Karpas-422 (cell line): Measurements from ENCODE around the gene DUSP22. TPM values are rescaled to one million over a fixed set of nuclear protein-coding genes. Genes with fewer than 3 reads are reported as not detected.

Experiments used
- DNase-seq: peaks from one replicate; pipeline ENCODE4 v3.0.0-alpha.2; 2015
- H2AFZ ChIP-seq: fragments of 200-600 bp; sonication (generic); 2 replicates; pipeline ENCODE4 v1.6.1; 2014; ENCODE audit warnings: antibody characterized with exemption, low read length, mixed read lengths
- H3K27ac ChIP-seq: fragments of 200-600 bp; sonication (generic); 2 replicates; pipeline ENCODE4 v1.5.1; 2014; ENCODE audit warnings: mild to moderate bottlenecking, low read length, moderate library complexity
- H3K27me3 ChIP-seq: fragments of 200-600 bp; sonication (generic); 2 replicates; pipeline ENCODE4 v1.6.1; 2014; ENCODE audit warnings: low read length, mixed read lengths
- H3K36me3 ChIP-seq: fragments of 200-600 bp; sonication (generic); 2 replicates; pipeline ENCODE4 v1.6.1; 2014; ENCODE audit warnings: low read length, mixed read lengths; ENCODE audit not compliant: insufficient read depth
- H3K4me1 ChIP-seq: fragments of 200-600 bp; sonication (generic); 2 replicates; pipeline ENCODE4 v1.6.1; 2014; ENCODE audit warnings: mild to moderate bottlenecking, low read length, mixed read lengths
- H3K4me2 ChIP-seq: fragments of 200-600 bp; sonication (generic); 2 replicates; pipeline ENCODE4 v1.6.1; 2014; ENCODE audit warnings: low read length, low read depth, mild to moderate bottlenecking; ENCODE audit not compliant: poor library complexity, severe bottlenecking
- H3K4me3 ChIP-seq: fragments of 200-600 bp; sonication (generic); 2 replicates; pipeline ENCODE4 v1.5.1; 2014; ENCODE audit warnings: mild to moderate bottlenecking, antibody characterized with exemption, low read length, mixed read lengths
- H3K79me2 ChIP-seq: fragments of 200-600 bp; sonication (generic); 2 replicates; pipeline ENCODE4 v1.6.1; 2014; ENCODE audit warnings: mild to moderate bottlenecking, low read length, mixed read lengths
- H3K9ac ChIP-seq: fragments of 200-600 bp; sonication (generic); 2 replicates; pipeline ENCODE4 v1.6.0; 2014; ENCODE audit warnings: low read length
- H3K9me2 ChIP-seq: fragments of 200-600 bp; sonication (generic), shearing (Covaris generic); replicated peaks from 2 replicates; pipeline ENCODE4 v1.6.0; 2014; ENCODE audit warnings: mild to moderate bottlenecking, low read length, moderate library complexity; ENCODE audit not compliant: insufficient read depth
- H3K9me3 ChIP-seq: fragments of 300-700, 200-600 bp; sonication (generic); 2 replicates; pipeline ENCODE4 v1.6.1; 2014; ENCODE audit warnings: low read length, mixed read lengths
- H4K20me1 ChIP-seq: fragments of 200-600 bp; sonication (generic); 2 replicates; pipeline ENCODE4 v1.6.1; 2014; ENCODE audit warnings: mild to moderate bottlenecking, antibody characterized with exemption, low read length, low read depth; ENCODE audit not compliant: insufficient read depth
- total RNA-seq: library from RNA; depleted of rRNA; stranded (reverse); fragments of >200 nt; shearing (Covaris generic); gene quantifications from 2 replicates; pipeline ENCODE4 v1.2.3, GENCODE V29; 2014; ENCODE audit warnings: low replicate concordance

Gene DUSP22
- total RNA-seq, 1 experiment from 2014 or later, result 13.2 TPM

DNA sequence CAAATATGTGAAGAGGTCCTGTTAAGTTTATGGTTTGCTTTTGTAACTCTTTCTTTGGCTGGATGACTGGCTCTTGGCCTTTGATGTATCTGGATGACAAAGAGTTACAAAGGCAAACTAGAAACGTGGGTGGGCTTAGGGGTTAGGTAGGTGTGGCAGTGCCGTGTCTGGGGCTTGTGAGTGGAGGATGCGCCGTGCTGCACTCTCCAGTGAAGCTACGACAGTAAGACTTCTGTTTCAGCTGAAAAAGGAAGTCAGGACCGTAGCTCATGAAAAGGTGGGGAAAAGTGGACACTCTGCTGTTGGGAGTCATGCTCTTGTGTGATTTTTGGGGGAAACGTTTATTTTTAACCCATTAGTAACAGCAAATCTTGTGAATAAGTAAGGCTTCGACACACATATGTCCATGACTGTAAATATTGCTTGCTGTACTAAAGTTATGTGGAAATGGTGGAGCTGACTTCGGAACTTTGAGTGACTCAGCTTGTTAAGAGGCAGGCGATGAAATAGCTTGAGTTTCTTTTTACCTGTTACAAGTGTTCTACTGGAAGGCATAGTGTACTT lies 45.6 kb downstream of the DUSP22 start:
- no peaks in the 10 kb centered on the region for H3K9me2 ChIP-seq
- H3K4me1 ChIP-seq, result no peaks in the 10 kb centered on the region
- no peak for DNase-seq
- no peak overlapping the region for H3K4me3 ChIP-seq
- H3K36me3 ChIP-seq, result no peaks in the 10 kb centered on the region
- no peak overlapping the region for H2AFZ ChIP-seq
- H3K9ac ChIP-seq, result no peak overlapping the region
- H3K9me3 ChIP-seq, result no peaks in the 10 kb centered on the region
- H3K79me2 ChIP-seq, result no peaks in the 10 kb centered on the region
- no peaks in the 10 kb centered on the region for H4K20me1 ChIP-seq
- no peak overlapping the region for H3K4me2 ChIP-seq
- no peaks in the 10 kb centered on the region for H3K27me3 ChIP-seq
- H3K27ac ChIP-seq, result no peak overlapping the region

DNA sequence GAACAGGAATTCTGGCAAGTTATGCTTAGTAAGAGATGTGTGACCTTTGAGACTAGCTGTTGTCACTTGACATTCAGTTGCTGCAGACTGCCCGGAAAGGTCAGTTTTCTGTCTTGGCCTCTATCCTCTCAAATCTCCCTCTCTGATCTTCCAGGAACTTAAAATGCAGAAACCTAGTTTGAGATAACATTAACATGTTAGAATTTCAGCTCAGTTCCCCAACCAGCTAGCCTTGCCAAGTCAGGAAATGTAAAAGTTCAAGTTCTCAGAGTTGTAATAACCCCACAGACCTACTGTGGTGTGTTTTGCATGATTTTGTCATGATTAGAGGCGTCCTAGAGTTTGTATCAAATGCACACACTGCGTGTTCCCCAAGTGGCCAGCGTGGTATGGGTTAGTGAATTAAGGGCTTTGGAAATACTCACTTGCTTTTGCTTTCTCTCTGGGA lies 46.6 kb downstream of the DUSP22 start:
- Histone ChIP-seq H3K9ac (no peak overlapping the region), H3K27me3 (no peaks in the 10 kb centered on the region), H3K36me3 (no peaks in the 10 kb centered on the region), H4K20me1 (no peaks in the 10 kb centered on the region), H3K27ac (no peak overlapping the region), H3K79me2 (no peaks in the 10 kb centered on the region), H2AFZ (no peak overlapping the region), H3K4me2 (no peak overlapping the region), H3K9me3 (no peaks in the 10 kb centered on the region), H3K9me2 (no peaks in the 10 kb centered on the region), H3K4me3 (no peak overlapping the region), H3K4me1 (no peaks in the 10 kb centered on the region)
- DNase-seq, result no peak

DNA sequence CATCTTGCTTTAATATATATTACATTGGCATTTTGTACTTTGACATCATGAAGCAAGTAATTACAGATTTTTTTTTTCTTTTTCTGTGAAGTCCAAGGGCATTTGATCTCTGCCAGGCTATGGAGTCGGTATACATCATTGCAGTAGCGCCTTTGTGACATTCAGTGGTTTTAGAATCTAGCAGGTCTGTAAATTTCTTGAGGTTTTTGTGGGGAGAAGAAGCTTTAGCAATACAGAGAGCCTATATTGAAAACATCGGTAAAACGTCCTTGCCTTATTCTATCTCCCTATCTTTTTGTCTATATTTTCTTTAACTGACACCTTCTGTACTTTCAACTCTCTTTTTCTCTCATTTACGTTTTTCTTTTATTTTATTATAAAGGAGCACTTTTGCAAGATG lies 47.2 kb downstream of the DUSP22 start:
- Histone ChIP-seq H3K27ac (no peak overlapping the region), H3K9ac (no peak overlapping the region), H3K9me2 (no peaks in the 10 kb centered on the region), H3K36me3 (no peaks in the 10 kb centered on the region), H4K20me1 (no peaks in the 10 kb centered on the region), H3K4me2 (no peak overlapping the region), H3K79me2 (no peaks in the 10 kb centered on the region), H3K27me3 (no peaks in the 10 kb centered on the region), H3K4me3 (no peak overlapping the region), H3K9me3 (no peaks in the 10 kb centered on the region), H3K4me1 (no peaks in the 10 kb centered on the region), H2AFZ (no peak overlapping the region)
- no peak for DNase-seq

DNA sequence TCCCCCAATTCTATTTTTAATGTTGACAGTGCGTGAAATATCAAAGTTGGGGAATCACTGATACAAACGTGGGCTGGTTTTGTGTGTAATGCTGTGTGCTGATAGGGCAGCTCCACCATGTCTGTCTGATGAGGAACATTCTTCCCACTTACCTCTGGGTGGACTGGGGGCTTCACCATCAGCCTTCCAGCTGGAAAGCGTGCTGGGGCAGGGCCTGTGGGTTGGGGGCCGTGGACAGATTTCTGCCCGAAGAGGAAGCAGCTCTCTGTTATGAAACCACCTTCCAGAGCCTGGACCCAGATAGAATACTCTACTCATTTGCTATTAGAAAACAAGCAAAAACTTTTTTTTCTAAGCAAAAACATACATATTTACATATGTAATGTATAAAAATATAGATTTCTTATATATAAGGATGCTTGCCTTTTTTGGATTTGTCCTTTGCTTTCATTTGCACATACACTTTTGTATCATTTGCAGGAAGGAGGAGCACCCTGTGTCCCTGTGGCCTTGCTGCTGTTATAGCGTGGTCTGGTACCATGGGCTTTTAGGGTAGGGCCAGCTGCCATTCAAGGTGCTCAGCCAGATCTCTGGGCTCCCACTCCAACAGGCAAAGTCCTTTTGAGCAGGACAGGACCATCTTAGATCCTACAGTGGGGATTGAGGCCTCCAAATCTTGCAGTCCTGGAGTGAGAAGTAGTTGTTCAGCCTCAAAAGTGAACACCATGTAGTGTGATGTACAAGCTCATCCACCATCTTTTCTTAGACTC lies 48.1 kb downstream of the DUSP22 start:
- Histone ChIP-seq H3K36me3 (no peaks in the 10 kb centered on the region), H4K20me1 (no peaks in the 10 kb centered on the region), H3K4me3 (no peak overlapping the region), H3K9me2 (no peaks in the 10 kb centered on the region), H3K27me3 (no peaks in the 10 kb centered on the region), H3K9ac (no peak overlapping the region), H3K4me2 (no peak overlapping the region), H2AFZ (no peak overlapping the region), H3K9me3 (no peaks in the 10 kb centered on the region), H3K79me2 (no peaks in the 10 kb centered on the region), H3K27ac (no peak overlapping the region), H3K4me1 (no peaks in the 10 kb centered on the region)
- DNase-seq, result no peak

DNA sequence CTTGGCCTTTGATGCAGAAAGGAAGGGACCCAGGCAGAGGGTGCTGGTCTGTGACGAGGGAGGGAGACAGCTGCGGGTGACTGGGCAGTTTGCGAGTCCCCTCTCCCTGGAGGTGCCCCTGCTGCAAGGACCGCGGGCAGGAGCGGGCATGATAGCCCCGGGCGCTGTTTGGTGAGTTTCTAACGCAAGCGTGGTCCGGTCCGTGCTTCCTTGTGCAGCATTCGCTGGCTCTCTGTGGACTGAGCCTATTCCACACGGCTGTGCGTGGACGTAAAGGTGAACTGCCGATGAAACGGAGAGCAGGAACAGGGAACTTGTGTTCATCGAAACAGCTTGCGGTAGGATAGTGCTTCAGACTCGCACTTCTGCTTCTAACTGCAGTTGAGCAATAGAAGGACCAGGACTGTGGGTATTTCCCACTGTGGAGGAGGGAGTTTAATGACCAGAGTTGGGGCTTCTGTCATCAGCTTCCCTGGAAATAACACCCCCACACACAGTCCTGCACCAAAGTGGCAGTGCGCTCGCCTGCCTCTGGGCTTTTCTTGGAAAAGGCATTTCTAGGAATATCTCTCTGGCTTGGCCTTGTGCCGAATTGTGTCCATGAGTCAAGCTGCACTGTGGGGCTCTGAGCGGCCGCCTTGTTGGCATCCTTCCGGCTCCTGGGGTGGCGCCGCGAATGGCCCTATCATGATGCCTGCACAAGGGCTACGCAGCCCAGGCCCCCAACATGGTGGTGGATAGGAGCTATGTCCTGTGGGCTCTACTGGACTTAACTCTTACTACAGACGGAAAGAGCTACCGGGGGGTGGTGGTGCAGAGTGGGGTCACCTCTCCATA lies 48.9 kb downstream of the DUSP22 start:
- Histone ChIP-seq H3K4me3 (no peak overlapping the region), H3K79me2 (no peaks in the 10 kb centered on the region)

DNA sequence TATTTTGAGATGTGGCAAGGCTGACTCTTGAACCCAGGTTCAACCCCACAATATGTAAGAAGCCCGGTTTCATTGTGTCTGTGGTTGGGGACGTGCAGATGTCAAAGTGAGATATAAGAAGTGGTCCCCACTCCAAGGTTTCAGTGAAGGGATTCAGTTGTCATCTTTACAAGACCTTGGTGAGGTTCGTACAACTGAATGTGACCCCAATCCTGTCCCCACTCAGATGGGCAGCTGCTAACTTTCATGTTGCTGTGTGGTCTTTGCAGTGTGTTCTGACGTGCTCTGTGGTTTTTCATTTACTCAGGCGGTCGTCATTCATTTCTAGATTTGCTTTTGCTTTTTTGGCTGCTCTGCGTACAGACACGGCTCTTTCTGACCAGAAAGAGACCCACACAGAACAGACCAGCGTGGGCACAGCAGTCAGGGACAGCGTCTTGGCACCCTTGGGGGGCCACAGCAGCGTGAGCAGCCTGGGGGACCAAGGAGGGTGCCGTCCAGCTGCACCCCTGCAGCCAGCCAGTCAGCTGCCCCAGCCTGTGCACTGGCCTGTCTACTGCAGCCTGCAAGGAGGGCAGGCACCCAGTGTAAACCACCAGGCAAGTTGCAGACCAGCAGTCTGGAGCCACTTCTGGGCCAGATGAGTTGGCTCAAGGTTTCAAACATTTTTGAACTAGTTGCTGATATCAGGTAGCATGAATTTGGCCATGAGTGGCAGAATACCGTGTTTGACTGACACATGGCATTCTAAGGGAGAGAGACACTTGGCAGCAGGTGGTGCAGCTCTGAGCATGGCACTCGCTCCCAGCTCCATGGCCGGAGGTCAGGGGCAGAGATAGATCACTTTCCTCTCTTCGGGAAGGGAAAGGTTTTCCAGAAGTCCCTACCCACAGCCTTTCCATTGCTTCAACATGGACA lies 49.9 kb downstream of the DUSP22 start:
- no peaks in the 10 kb centered on the region for H3K9me2 ChIP-seq
- DNase-seq, result no peak
- no peak overlapping the region for H2AFZ ChIP-seq
- no peak overlapping the region for H3K27ac ChIP-seq
- no peaks in the 10 kb centered on the region; the same call in 1 of the 2 replicates for H3K9me3 ChIP-seq
- H3K79me2 ChIP-seq, result no peaks in the 10 kb centered on the region
- H3K9ac ChIP-seq, result no peak overlapping the region
- peaks cover 5% of the 10 kb centered on the region for H3K4me1 ChIP-seq
- H3K4me3 ChIP-seq, result no peak overlapping the region
- no peaks in the 10 kb centered on the region for H4K20me1 ChIP-seq
- H3K36me3 ChIP-seq, result no peaks in the 10 kb centered on the region
- H3K4me2 ChIP-seq, result no peak overlapping the region
- H3K27me3 ChIP-seq, result no peaks in the 10 kb centered on the region

More for the DNA sequence above, 48.9 kb downstream of the DUSP22 start:
- H2AFZ ChIP-seq, result no peak overlapping the region
- H3K9me2 ChIP-seq, result no peaks in the 10 kb centered on the region
- H4K20me1 ChIP-seq, result no peaks in the 10 kb centered on the region
- no peaks in the 10 kb centered on the region; the same call in 1 of the 2 replicates for H3K9me3 ChIP-seq
- H3K27ac ChIP-seq, result no peak overlapping the region
- no peaks in the 10 kb centered on the region for H3K36me3 ChIP-seq
- H3K4me2 ChIP-seq, result no peak overlapping the region
- no peak for DNase-seq
- no peaks in the 10 kb centered on the region for H3K27me3 ChIP-seq
- H3K9ac ChIP-seq, result no peak overlapping the region
- H3K4me1 ChIP-seq, result no peaks in the 10 kb centered on the region

DNA sequence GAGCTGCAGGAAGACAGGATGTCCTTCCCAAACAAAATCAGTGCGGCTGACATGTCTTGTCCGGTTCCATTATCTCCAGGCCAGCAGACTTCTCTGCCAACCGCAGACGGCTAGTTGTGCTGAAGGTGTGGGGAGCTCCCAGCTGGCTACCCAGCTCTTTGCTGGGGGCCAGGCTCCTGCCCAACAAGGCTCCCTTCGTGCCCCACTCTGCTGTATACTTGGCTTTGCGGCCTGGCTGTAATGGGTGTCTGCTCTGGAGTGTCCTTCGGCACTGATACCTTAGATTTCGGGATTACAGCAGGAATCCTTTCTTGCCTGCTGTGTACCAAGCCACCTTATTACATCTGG lies 50.5 kb downstream of the DUSP22 start:
- Histone ChIP-seq H4K20me1 (no peaks in the 10 kb centered on the region), H3K4me3 (no peak overlapping the region), H3K36me3 (no peaks in the 10 kb centered on the region), H3K27ac (no peak overlapping the region), H3K79me2 (no peaks in the 10 kb centered on the region), H3K9ac (no peak overlapping the region), H3K27me3 (no peaks in the 10 kb centered on the region), H2AFZ (no peak overlapping the region), H3K9me2 (no peaks in the 10 kb centered on the region), H3K4me1 (peaks cover 11% of the 10 kb centered on the region), H3K9me3 (no peaks in the 10 kb centered on the region; the same call in 1 of the 2 replicates), H3K4me2 (no peak overlapping the region)
- no peak for DNase-seq
